ENCODE results near the gene PTPRN2.
"Not testable (repeated sequence)": the region's sequence is repeated elsewhere in the genome, so short reads cannot be mapped to it uniquely, and the experiment has no call there.

Gene PTPRN2

GRCh38 chr7:157938211-157938610 lies 649.4 kb downstream of the PTPRN2 start:
- Histone ChIP-seq H3K9ac (ENCODE audit: low read length in 5 of 5) (no peak overlapping the region), H3K4me1 (ENCODE audit: control insufficient read depth in 5 of 5, insufficient read depth in 5 of 5, low read length in 5 of 5) (no peaks in the 10 kb centered on the region), H3K9me3 (ENCODE audit: control insufficient read depth in 5 of 5, low read length in 5 of 5) (peaks cover 0 to 12% (median 0%) of the 10 kb centered on the region in 5 donors), H3K27me3 (ENCODE audit: control insufficient read depth in 5 of 5, insufficient read depth in 4 of 5, low read length in 5 of 5) (peaks cover 0 to 4% (median 0%) of the 10 kb centered on the region in 5 donors), H3K4me3 (ENCODE audit: low read depth in 1 of 5, low read length in 5 of 5) (no peak overlapping the region), H3K36me3 (ENCODE audit: control insufficient read depth in 5 of 5, insufficient read depth in 5 of 5, low read length in 5 of 5) (no peaks in the 10 kb centered on the region), H3K27ac (ENCODE audit: low read depth, low read length) (no peak overlapping the region)

- Histone ChIP-seq H3K9me3 (ENCODE audit: control insufficient read depth in 5 of 5, low read length in 5 of 5) (peaks cover 0 to 12% (median 0%) of the 10 kb centered on the region in 5 donors), H3K36me3 (ENCODE audit: control insufficient read depth in 5 of 5, insufficient read depth in 5 of 5, low read length in 5 of 5) (no peaks in the 10 kb centered on the region), H3K9ac (ENCODE audit: low read length in 5 of 5) (no peak overlapping the region), H3K27ac (ENCODE audit: low read depth, low read length) (no peak overlapping the region), H3K27me3 (ENCODE audit: control insufficient read depth in 5 of 5, insufficient read depth in 4 of 5, low read length in 5 of 5) (peaks cover 0 to 4% (median 0%) of the 10 kb centered on the region in 5 donors), H3K4me1 (ENCODE audit: control insufficient read depth in 5 of 5, insufficient read depth in 5 of 5, low read length in 5 of 5) (no peaks in the 10 kb centered on the region), H3K4me3 (ENCODE audit: low read depth in 1 of 5, low read length in 5 of 5) (no peak overlapping the region)
Observed at GRCh38 chr7:157937406-157937805, 650.2 kb downstream of the PTPRN2 start.

- peaks cover 0 to 4% (median 0%) of the 10 kb centered on the region in 5 donors for H3K27me3 ChIP-seq (ENCODE audit: control insufficient read depth in 5 of 5, insufficient read depth in 4 of 5, low read length in 5 of 5)
- peaks cover 0 to 12% (median 0%) of the 10 kb centered on the region in 5 donors for H3K9me3 ChIP-seq (ENCODE audit: control insufficient read depth in 5 of 5, low read length in 5 of 5)
- H3K4me1 ChIP-seq (ENCODE audit: control insufficient read depth in 5 of 5, insufficient read depth in 5 of 5, low read length in 5 of 5), result no peaks in the 10 kb centered on the region
- no peak overlapping the region for H3K4me3 ChIP-seq (ENCODE audit: low read depth in 1 of 5, low read length in 5 of 5)
- no peak overlapping the region for H3K9ac ChIP-seq (ENCODE audit: low read length in 5 of 5)
- H3K36me3 ChIP-seq (ENCODE audit: control insufficient read depth in 5 of 5, insufficient read depth in 5 of 5, low read length in 5 of 5), result no peaks in the 10 kb centered on the region
- H3K27ac ChIP-seq (ENCODE audit: low read depth, low read length), result no peak overlapping the region
Observed at GRCh38 chr7:157936976-157937375, 650.6 kb downstream of the PTPRN2 start.

- peaks cover 0 to 12% (median 0%) of the 10 kb centered on the region in 5 donors for H3K9me3 ChIP-seq (ENCODE audit: control insufficient read depth in 5 of 5, low read length in 5 of 5)
- H3K4me1 ChIP-seq (ENCODE audit: control insufficient read depth in 5 of 5, insufficient read depth in 5 of 5, low read length in 5 of 5); H3K27ac ChIP-seq (ENCODE audit: low read depth, low read length); H3K9ac ChIP-seq (ENCODE audit: low read length in 5 of 5); H3K4me3 ChIP-seq (ENCODE audit: low read depth in 1 of 5, low read length in 5 of 5); H3K36me3 ChIP-seq (ENCODE audit: control insufficient read depth in 5 of 5, insufficient read depth in 5 of 5, low read length in 5 of 5); H3K27me3 ChIP-seq (ENCODE audit: control insufficient read depth in 5 of 5, insufficient read depth in 4 of 5, low read length in 5 of 5): not testable (repeated sequence)
Observed at GRCh38 chr7:157935721-157936120, 651.9 kb downstream of the PTPRN2 start.

GRCh38 chr7:157933219-157934155 lies 654.1 kb downstream of the PTPRN2 start:
- H3K9me3 ChIP-seq (ENCODE audit: control insufficient read depth in 5 of 5, low read length in 5 of 5); H3K27ac ChIP-seq (ENCODE audit: low read depth, low read length); H3K4me3 ChIP-seq (ENCODE audit: low read depth in 1 of 5, low read length in 5 of 5); H3K36me3 ChIP-seq (ENCODE audit: control insufficient read depth in 5 of 5, insufficient read depth in 5 of 5, low read length in 5 of 5); H3K4me1 ChIP-seq (ENCODE audit: control insufficient read depth in 5 of 5, insufficient read depth in 5 of 5, low read length in 5 of 5); H3K9ac ChIP-seq (ENCODE audit: low read length in 5 of 5): not testable (repeated sequence)
- peaks cover 0 to 11% (median 2%) of the 10 kb centered on the region in 5 donors for H3K27me3 ChIP-seq (ENCODE audit: control insufficient read depth in 5 of 5, insufficient read depth in 4 of 5, low read length in 5 of 5)

GRCh38 chr7:157932498-157933218 lies 655.0 kb downstream of the PTPRN2 start:
- Histone ChIP-seq H3K9ac (ENCODE audit: low read length in 5 of 5) (no peak overlapping the region), H3K4me3 (ENCODE audit: low read depth in 1 of 5, low read length in 5 of 5) (no peak overlapping the region), H3K4me1 (ENCODE audit: control insufficient read depth in 5 of 5, insufficient read depth in 5 of 5, low read length in 5 of 5) (no peaks in the 10 kb centered on the region), H3K36me3 (ENCODE audit: control insufficient read depth in 5 of 5, insufficient read depth in 5 of 5, low read length in 5 of 5) (no peaks in the 10 kb centered on the region), H3K27ac (ENCODE audit: low read depth, low read length) (no peak overlapping the region), H3K27me3 (ENCODE audit: control insufficient read depth in 5 of 5, insufficient read depth in 4 of 5, low read length in 5 of 5) (peaks cover 0 to 13% (median 6%) of the 10 kb centered on the region in 5 donors), H3K9me3 (ENCODE audit: control insufficient read depth in 5 of 5, low read length in 5 of 5) (peaks cover 0 to 10% (median 0%) of the 10 kb centered on the region in 5 donors)

GRCh38 chr7:157930926-157931466 lies 656.6 kb downstream of the PTPRN2 start:
- Histone ChIP-seq H3K4me1 (ENCODE audit: control insufficient read depth in 5 of 5, insufficient read depth in 5 of 5, low read length in 5 of 5) (no peaks in the 10 kb centered on the region), H3K36me3 (ENCODE audit: control insufficient read depth in 5 of 5, insufficient read depth in 5 of 5, low read length in 5 of 5) (no peaks in the 10 kb centered on the region), H3K27ac (ENCODE audit: low read depth, low read length) (no peak overlapping the region), H3K9ac (ENCODE audit: low read length in 5 of 5) (no peak overlapping the region), H3K27me3 (ENCODE audit: control insufficient read depth in 5 of 5, insufficient read depth in 4 of 5, low read length in 5 of 5) (peaks cover 0 to 12% (median 3%) of the 10 kb centered on the region in 5 donors), H3K4me3 (ENCODE audit: low read depth in 1 of 5, low read length in 5 of 5) (no peak overlapping the region), H3K9me3 (ENCODE audit: control insufficient read depth in 5 of 5, low read length in 5 of 5) (peaks cover 0 to 10% (median 0%) of the 10 kb centered on the region in 5 donors)

GRCh38 chr7:157930441-157930840 lies 657.2 kb downstream of the PTPRN2 start:
- Histone ChIP-seq H3K27ac (ENCODE audit: low read depth, low read length) (no peak overlapping the region), H3K9ac (ENCODE audit: low read length in 5 of 5) (no peak overlapping the region), H3K4me1 (ENCODE audit: control insufficient read depth in 5 of 5, insufficient read depth in 5 of 5, low read length in 5 of 5) (no peaks in the 10 kb centered on the region), H3K4me3 (ENCODE audit: low read depth in 1 of 5, low read length in 5 of 5) (no peak overlapping the region), H3K9me3 (ENCODE audit: control insufficient read depth in 5 of 5, low read length in 5 of 5) (peaks cover 0 to 10% (median 0%) of the 10 kb centered on the region in 5 donors), H3K36me3 (ENCODE audit: control insufficient read depth in 5 of 5, insufficient read depth in 5 of 5, low read length in 5 of 5) (no peaks in the 10 kb centered on the region), H3K27me3 (ENCODE audit: control insufficient read depth in 5 of 5, insufficient read depth in 4 of 5, low read length in 5 of 5) (peaks cover 0 to 12% (median 2%) of the 10 kb centered on the region in 5 donors)

GRCh38 chr7:157929671-157930070 lies 658.0 kb downstream of the PTPRN2 start:
- no peaks in the 10 kb centered on the region for H3K4me1 ChIP-seq (ENCODE audit: control insufficient read depth in 5 of 5, insufficient read depth in 5 of 5, low read length in 5 of 5)
- H3K9me3 ChIP-seq (ENCODE audit: control insufficient read depth in 5 of 5, low read length in 5 of 5), result peaks cover 0 to 10% (median 0%) of the 10 kb centered on the region in 5 donors
- H3K36me3 ChIP-seq (ENCODE audit: control insufficient read depth in 5 of 5, insufficient read depth in 5 of 5, low read length in 5 of 5), result no peaks in the 10 kb centered on the region
- peaks cover 0 to 12% (median 2%) of the 10 kb centered on the region in 5 donors for H3K27me3 ChIP-seq (ENCODE audit: control insufficient read depth in 5 of 5, insufficient read depth in 4 of 5, low read length in 5 of 5)
- no peak overlapping the region for H3K4me3 ChIP-seq (ENCODE audit: low read depth in 1 of 5, low read length in 5 of 5)
- no peak overlapping the region for H3K9ac ChIP-seq (ENCODE audit: low read length in 5 of 5)
- H3K27ac ChIP-seq (ENCODE audit: low read depth, low read length), result no peak overlapping the region
